Lung (tissue), 12 donors: Measurements from ENCODE around the gene GARS1. TPM values are rescaled to one million over a fixed set of nuclear protein-coding genes. Genes with fewer than 3 reads are reported as not detected.

ENCODE experiments used
- ATAC-seq: fragments of 200-7000 bp; cut with Tn5 transposase; one replicate; pipeline ENCODE4 v1.9.1; 2020; ENCODE audit warnings: moderate number of reproducible peaks; ENCODE audit not compliant: insufficient read depth, low FRiP score
- DNase-seq, 3 donors: peaks; one replicate each; pipeline ENCODE4 v3.0.0-alpha.2; 2013 to 2017
- H3K27ac ChIP-seq, 2 donors: one replicate each; pipeline ENCODE4 v1.5.1; 2013; ENCODE audit warnings: mild to moderate bottlenecking in 2 of 2, moderate library complexity in 2 of 2, control low read depth in 1 of 2, inconsistent platforms in 1 of 2, low read depth in 1 of 2, low read length in 1 of 2
- H3K27me3 ChIP-seq, 3 donors: one replicate each; pipeline ENCODE4 v1.5.1; 2013; ENCODE audit warnings: low read length in 2 of 3; ENCODE audit not compliant: control insufficient read depth in 3 of 3, insufficient read depth in 3 of 3
- H3K36me3 ChIP-seq, 4 donors: one replicate each; pipeline ENCODE4 v1.5.1; 2013; ENCODE audit warnings: low read length in 4 of 4, mild to moderate bottlenecking in 1 of 4, moderate library complexity in 1 of 4; ENCODE audit not compliant: control insufficient read depth in 4 of 4, insufficient read depth in 4 of 4
- H3K4me1 ChIP-seq, 5 donors: one replicate each; pipeline ENCODE4 v1.5.1; 2013; ENCODE audit warnings: low read length in 5 of 5, mild to moderate bottlenecking in 2 of 5, moderate library complexity in 1 of 5; ENCODE audit not compliant: control insufficient read depth in 5 of 5, insufficient read depth in 5 of 5
- H3K4me3 ChIP-seq: one replicate; pipeline ENCODE4 v1.5.1; 2013; ENCODE audit warnings: mild to moderate bottlenecking, control low read depth, moderate library complexity
- H3K9ac ChIP-seq, 2 donors: one replicate each; pipeline ENCODE4 v1.5.1; 2013; ENCODE audit warnings: low read length in 2 of 2, control low read depth in 1 of 2; ENCODE audit not compliant: insufficient read depth in 1 of 2
- H3K9me3 ChIP-seq, 4 donors: one replicate each; pipeline ENCODE4 v1.5.1; 2013; ENCODE audit warnings: low read length in 3 of 4, mild to moderate bottlenecking in 1 of 4, moderate library complexity in 1 of 4; ENCODE audit not compliant: control insufficient read depth in 4 of 4, insufficient read depth in 3 of 4
- CTCF ChIP-seq: IDR thresholded peaks from 2 replicates; pipeline ENCODE4 v1.5.1; 2012; ENCODE audit warnings: mild to moderate bottlenecking; ENCODE audit errors: control extremely low read depth, extremely low read depth
- WGBS, 2 donors: extraction: QIAGEN DNeasy Blood & Tissue Kit; methylation state at CpG; one replicate each; pipeline ENCODE4 v1.1.7; 2013; 5-methylcytosine and 5-hydroxymethylcytosine counted together
- polyA plus RNA-seq, 2 donors: library from polyadenylated mRNA; stranded (reverse); fragments of 200-250 nt; gene quantifications; one replicate each; pipeline ENCODE4 v1.2.1, GENCODE V29; 2013
- total RNA-seq, 2 donors: library from RNA; depleted of rRNA in 1 of 2; stranded (reverse); fragments of >200 nt in 1 of 2; gene quantifications; one replicate each; pipeline ENCODE4 v1.2.1, GENCODE V29; 2014 to 2021
- donor health status: control.
- donor health status: control.
- donor health status: Bipolar disorder and iron deficiency.
- donor health status: healthy.
- donor health status: DM: yes; HTN: yes; CAD: no.

GARS1 gene
- total and polyA plus RNA-seq, 4 donors: 55.5 to 132 (median 92.1) TPM

- WGBS, 2 donors: 91 to 92% methylated on average over 5 of the region's 5 CpGs
- Histone ChIP-seq H3K9me3 (peaks cover 0 to under 1% (median 0%) of the 10 kb centered on the region in 4 donors), H3K9ac (no peak overlapping the region), H3K4me1 (peaks cover 0 to 16% (median 6%) of the 10 kb centered on the region in 5 donors), H3K27me3 (peaks cover 0 to 50% (median 45%) of the 10 kb centered on the region in 3 donors), H3K36me3 (no peaks in the 10 kb centered on the region), H3K27ac (no peak overlapping the region), H3K4me3 (no peak overlapping the region)
- DNase-seq (no peak), ATAC-seq (no peak)
- no peak for TF ChIP-seq CTCF
These were observed 88.6 kb downstream of the GARS1 start for GRCh38 chr7:30683306-30683705.

Other genes with a start within 250 kb of the GARS1 start
- 10 to 100 TPM; 22.0 to 46.1 TPM for gene NOD1, start 116.1 kb upstream of the GARS1 start, total RNA-seq
- gene NOD1, start 116.1 kb upstream of the GARS1 start, polyA plus RNA-seq: 10 to 100 TPM; 11.5 to 21.0 TPM
- 10 to 100 TPM; 33.1 to 38.1 TPM for gene GGCT, start 90.0 kb upstream of the GARS1 start, total RNA-seq
- 10 to 100 TPM; 45.0 to 90.1 TPM for gene GGCT, start 90.0 kb upstream of the GARS1 start, polyA plus RNA-seq
- gene CRHR2, start 87.6 kb downstream of the GARS1 start, total RNA-seq: under 1 TPM in 1 of 2 donors, not detected in 1; 0.20 TPM
- under 1 TPM in 1 of 2 donors, not detected in 1; 0.02 TPM for gene CRHR2, start 87.6 kb downstream of the GARS1 start, polyA plus RNA-seq
- 100 to 1,000 TPM; 157 to 200 TPM for gene INMT, start 157.3 kb downstream of the GARS1 start, total RNA-seq
- 10 to 100 TPM; 88.7 to 97.2 TPM for gene INMT, start 157.3 kb downstream of the GARS1 start, polyA plus RNA-seq
- gene MINDY4, start 176.5 kb downstream of the GARS1 start, total RNA-seq: 10 to 100 TPM; 13.3 to 24.1 TPM
- 1 to 10 TPM; 5.0 to 8.1 TPM for gene MINDY4, start 176.5 kb downstream of the GARS1 start, polyA plus RNA-seq